IPS-NIHi7 (cell line): ENCODE results near the gene UNC5C.

Experiments
- DNase-seq: peaks from one replicate; pipeline ENCODE4 v3.0.0; 2012; ENCODE audit warnings: mixed read lengths; ENCODE audit errors: extremely low spot score

UNC5C gene

GRCh38 chr4:95546866-95547714 lies 1.7 kb downstream of the UNC5C start:
- DNase-seq = peak; percentile 29

DNA sequence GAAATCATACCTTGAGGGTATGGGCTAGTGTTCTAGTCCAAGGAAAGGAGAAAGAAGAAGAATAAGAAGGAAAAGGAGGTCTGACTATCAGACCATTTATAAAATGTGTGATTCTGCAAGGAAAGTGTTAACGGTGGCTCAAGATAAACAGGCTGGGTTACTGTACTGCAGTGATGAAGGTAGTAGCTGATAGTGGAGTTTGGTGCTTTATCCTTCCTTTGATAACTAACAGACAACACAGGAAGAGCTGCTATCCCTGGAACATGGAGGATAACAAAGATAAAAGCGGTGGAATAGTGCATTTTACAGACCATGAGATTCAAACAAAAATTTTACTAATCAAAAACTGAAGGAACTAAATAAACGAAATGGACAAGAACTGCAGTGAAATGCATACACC lies 2.6 kb downstream of the UNC5C start:
- DNase-seq = no peak

GRCh38 chr4:95545546-95545945 lies 3.2 kb downstream of the UNC5C start:
- DNase-seq = no peak

GRCh38 chr4:95544113-95545103 lies 4.4 kb downstream of the UNC5C start:
- DNase-seq = no peak

DNA sequence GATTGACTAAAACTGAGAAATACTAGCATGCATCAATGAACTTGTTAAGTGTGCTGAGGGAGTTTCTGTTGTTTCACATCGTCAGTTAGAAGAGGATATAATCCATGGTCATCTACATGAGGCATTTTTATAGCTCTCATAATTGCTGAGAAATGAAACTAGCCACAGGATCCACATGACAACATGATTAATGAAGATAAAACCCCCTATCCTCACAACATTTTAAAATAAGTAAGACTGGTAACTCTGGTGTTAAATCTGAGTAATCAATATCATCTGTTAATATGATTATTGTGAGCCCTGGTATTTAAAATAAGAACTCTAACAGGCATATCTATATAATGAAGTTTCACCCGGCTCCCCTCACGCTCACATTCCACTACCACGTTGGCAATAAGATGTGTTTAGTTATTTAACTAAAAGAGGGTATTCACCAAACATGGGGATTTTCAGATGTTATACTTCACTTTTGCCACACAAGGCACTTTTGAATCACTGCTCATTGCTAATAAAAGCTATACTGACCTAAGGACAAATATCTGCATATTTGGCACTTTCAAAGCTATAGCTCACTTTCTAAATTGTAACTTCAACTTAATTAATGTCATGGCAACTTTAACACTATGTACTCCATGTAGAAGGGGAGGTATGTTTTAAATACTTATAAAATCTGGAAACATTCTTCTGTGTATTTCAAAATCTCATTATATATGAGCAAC lies 6.7 kb downstream of the UNC5C start:
- no peak for DNase-seq

DNA sequence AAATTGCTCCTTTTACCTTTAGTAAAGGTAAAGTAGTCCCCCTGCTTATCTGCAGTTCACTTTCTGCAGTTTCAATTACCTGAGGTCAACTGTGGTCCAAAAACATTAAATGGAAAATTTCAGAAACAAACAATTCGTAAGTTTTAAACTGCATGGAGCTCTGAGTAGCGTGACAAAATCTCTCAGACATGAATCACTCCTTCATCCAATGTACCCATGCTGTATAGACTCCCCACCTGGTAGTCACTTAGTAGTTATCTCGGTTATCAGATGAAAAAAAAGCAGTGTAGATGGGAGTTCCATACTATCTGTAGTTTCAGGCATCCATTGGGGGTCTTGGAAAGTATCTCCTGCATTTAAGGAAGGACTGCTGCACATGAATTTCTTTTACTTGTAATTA lies 7.7 kb downstream of the UNC5C start:
- no peak for DNase-seq

DNA sequence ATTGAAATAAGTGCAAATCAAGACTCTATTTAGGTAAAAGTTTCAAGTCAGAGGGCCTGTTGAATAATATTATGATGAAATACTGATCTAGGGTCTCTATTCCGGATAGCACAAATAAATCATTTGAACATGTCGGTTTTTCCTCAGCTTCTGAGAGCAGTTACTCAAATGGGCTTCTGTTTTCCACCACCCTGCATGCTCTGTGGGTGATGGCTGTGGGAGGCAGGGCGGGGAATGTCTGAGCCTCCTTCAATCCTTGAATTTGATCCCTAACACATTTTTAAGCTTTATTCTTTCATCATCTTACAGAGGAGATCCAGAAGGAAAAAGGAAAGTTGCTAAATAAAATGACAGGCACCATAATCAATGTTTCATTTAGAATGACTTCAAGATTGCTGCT lies 8.5 kb downstream of the UNC5C start:
- DNase-seq = no peak

DNA sequence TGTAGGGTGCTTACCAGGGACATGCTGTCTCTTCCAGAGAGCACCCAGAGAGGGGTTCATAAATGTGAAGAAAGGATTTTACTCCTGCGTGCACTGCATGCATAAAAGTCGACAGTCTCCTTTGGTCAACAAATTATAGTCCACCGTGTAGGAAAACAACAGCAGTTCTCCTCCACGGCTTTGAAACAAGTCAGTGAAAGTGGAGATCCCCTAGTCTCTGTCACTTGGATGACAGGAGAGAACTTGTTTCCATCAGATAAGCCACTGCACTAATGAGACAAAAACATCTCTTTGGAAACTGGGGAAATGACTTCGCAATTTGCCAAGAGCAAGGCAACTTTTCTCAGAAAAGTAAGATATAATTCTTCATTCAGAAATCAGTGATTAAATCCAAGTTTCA lies 9.7 kb downstream of the UNC5C start:
- DNase-seq = no peak

- DNase-seq = no peak
These were observed 10.8 kb downstream of the UNC5C start for GRCh38 chr4:95537863-95538488.

- DNase-seq = no peak
These were observed 11.6 kb downstream of the UNC5C start for GRCh38 chr4:95537191-95537590.

DNA sequence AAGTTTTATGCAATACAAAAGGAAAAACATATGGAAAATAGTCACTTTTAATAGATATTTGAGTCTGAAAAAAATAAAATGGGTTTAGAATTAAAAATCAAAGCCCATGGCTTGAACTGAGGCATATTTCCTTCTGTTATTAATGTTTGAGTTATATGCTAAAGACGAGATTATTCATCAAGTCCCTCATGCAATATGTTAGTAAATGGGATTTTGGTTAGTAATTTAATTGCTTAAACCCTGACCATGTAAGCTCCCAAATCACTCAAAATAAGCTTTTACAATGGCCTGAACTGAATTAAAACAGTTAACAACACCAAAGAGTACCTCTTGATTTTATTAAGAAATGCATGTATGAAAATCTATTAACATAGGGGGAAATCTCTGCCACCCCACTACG lies 12.1 kb downstream of the UNC5C start:
- no peak for DNase-seq

GRCh38 chr4:95535180-95535579 lies 13.6 kb downstream of the UNC5C start:
- DNase-seq = no peak

DNA sequence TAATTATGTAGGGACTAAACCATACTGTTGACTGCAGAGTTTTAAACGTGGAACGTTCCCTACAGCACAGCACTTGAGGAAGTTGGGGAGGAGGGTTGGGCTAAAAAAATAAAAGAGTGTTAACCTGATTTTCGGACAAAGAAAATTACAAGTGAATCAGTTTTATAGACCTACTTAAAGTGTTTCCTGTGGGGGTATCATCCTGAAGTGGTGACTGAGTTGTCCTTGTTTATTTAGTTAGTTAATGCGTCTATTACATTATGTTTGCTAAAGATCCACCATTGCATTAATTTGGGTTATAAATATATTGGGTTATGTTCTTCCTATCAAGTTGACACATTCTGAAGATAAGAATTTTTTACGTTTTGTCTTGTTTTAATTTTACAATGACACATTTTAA lies 14.7 kb downstream of the UNC5C start:
- DNase-seq = no peak

GRCh38 chr4:95533254-95533653 lies 15.5 kb downstream of the UNC5C start:
- DNase-seq = no peak

DNA sequence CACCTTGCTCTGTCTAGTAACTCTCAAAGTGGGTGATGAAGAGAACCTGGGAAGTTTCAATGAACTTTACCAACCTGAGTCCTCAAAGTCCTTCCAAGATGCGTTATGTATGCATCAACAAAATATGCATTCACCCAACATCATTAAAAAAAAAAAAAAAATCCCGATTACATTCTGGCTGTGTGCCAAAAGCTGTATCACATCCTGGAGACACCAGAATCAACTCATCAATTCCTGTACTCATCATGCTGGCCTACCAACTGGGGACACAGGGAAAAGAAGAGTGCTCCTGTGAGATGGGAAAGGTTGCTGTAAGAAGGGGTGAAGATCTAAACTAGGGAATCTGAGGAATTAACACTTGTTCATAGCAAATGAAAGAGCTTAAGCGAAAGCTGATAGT lies 16.5 kb downstream of the UNC5C start:
- DNase-seq = no peak

- no peak for DNase-seq
These were observed 17.6 kb downstream of the UNC5C start for GRCh38 chr4:95531141-95531540.

- DNase-seq = no peak
These were observed 18.8 kb downstream of the UNC5C start for GRCh38 chr4:95529946-95530345.

- no peak for DNase-seq
These were observed 20.3 kb downstream of the UNC5C start for GRCh38 chr4:95528388-95528948.

DNA sequence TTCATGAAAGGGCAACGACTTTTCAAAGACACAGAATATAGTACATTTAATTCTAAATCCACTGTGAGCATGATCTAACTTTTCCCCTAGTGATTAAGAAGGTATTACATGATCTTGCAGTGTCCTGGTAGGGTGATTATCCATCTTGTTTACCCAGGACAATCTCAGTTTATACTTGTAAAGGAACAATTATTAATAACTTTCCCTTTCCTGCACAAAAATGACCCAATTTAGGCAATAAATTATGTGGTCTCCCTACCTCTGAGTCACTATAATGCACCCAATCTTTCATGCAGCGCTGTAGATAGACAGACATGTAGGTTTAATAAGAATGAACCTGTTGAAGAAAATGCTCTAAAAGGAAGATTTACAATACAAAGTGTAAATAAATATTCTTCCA lies 22.7 kb downstream of the UNC5C start:
- DNase-seq = no peak

DNA sequence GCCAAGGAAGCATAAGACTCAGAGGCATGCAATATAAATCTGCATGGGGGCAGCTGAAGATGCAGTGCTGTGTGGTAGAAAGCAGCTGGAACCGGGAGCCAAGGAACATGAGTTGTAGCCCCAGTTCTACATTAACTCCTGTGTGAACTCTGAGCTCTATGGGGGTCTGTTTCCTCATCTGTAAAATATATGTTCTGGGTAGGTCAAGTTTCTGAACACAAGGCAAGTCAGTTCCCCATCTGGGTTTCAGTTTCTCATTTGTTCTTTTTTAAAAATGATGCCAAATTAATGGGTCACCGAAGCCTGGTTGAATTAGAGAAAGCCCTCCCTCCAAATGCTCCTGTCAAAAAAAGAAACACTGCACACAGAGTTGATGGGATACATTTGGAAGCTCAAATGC lies 24.0 kb downstream of the UNC5C start:
- no peak for DNase-seq

DNA sequence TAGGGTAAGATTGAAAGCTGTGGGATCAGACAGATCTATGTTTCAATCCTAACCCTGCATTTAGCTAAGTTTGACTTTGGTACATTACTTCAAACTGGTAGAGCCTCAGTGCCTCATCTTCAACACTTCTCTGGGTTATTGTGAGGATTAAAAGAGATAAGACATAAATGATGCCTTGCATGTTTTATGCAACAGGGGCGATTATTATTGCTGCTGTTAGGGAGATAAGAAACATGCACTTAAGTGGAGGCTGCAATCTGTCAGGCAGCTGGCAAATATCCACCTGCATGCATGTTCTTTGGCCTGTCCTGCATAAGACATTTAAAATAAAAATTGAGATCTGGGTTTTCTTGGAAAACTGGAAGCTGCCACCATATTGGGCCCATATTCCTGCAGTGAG lies 24.6 kb downstream of the UNC5C start:
- no peak for DNase-seq
